ENCODE results near the gene GPD2. TPM values are rescaled to one million over a fixed set of nuclear protein-coding genes. Genes with fewer than 3 reads are reported as not detected.

The GPD2 gene
- total and polyA plus RNA-seq, 2 of the 8 experiments (the other 6 are each of a cell fraction or from before 2014, with no cell fraction given), result 8.4 to 43.1 TPM

DNA sequence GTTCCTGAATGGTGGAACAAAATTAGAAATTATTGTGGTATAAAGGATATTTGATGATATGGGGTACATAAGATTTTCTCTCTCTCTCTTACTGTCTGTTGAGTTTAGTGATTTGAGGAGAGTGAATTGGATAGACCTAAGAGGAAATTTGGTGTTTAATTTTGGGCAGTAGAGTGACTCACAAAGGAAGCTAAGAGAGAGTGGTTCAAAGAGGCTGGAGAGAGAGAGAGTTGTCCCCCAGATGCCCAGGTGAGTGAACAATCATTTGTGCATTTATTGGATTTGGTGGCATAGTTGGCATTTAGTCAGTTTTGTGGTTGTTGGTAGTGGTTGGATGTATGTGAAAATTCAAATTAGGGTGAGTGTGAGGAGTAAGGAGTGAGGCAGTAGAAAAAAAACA, 56.8 kb downstream of the GPD2 start:
- H3K4me2 ChIP-seq (ENCODE audit: insufficient read depth in 1 of 2, low read depth in 2 of 2, low read length in 2 of 2), result no peak overlapping the region
- no peak overlapping the region for H3K18ac ChIP-seq (ENCODE audit: extremely low read depth, low read length)
- H3K23ac ChIP-seq (ENCODE audit: insufficient read length), result no peak overlapping the region
- H2AFZ ChIP-seq (ENCODE audit: low read length), result no peak overlapping the region
- no peak overlapping the region for H2BK20ac ChIP-seq (ENCODE audit: low read length)
- H4K20me1 ChIP-seq (replicated peaks in 1 of 2; ENCODE audit: control insufficient read depth in 1 of 2, insufficient read depth in 2 of 2, low read length in 2 of 2), result no peaks in the 10 kb centered on the region
- no peak for DNase-seq (ENCODE audit: low read depth in 1 of 2, low spot score in 2 of 2)
- ChIA-PET POLR2A (ENCODE audit: partially characterized antibody) (no interaction called here), CTCF (ENCODE audit: partially characterized antibody) (interaction anchor here (0.7 kb wide), 1 partner anchor 86 kb away, joined by 3 read pairs; no protein-coding TSS in a partner anchor)
- H2BK12ac ChIP-seq (ENCODE audit: low read depth, low read length), result no peak overlapping the region
- H3K23me2 ChIP-seq (ENCODE audit: low read depth, low read length), result no peaks in the 10 kb centered on the region
- no peak overlapping the region for H4K91ac ChIP-seq (replicated peaks; ENCODE audit: insufficient read length, low read length)
- H3K4me3 ChIP-seq (ENCODE audit: extremely low read depth in 1 of 4, insufficient read depth in 2 of 4, low read depth in 3 of 4, low read length in 4 of 4), result no peak overlapping the region
- H3K79me1 ChIP-seq (ENCODE audit: low read depth, low read length), result no peaks in the 10 kb centered on the region
- no peak overlapping the region for H3K9ac ChIP-seq (replicated peaks in 1 of 4; ENCODE audit: extremely low read depth in 1 of 4, low read depth in 3 of 4, low read length in 3 of 4)
- no peak overlapping the region for H2BK5ac ChIP-seq (ENCODE audit: low read depth, low read length)
- H2BK120ac ChIP-seq (replicated peaks; ENCODE audit: low read depth, low read length), result no peak overlapping the region
- H3K4ac ChIP-seq (replicated peaks; ENCODE audit: insufficient read length, low read depth, low read length), result no peak overlapping the region
- H3K4me1 ChIP-seq (replicated peaks in 1 of 4; ENCODE audit: control insufficient read depth in 3 of 4, insufficient read depth in 4 of 4, low read length in 3 of 4), result peaks cover 0 to 2% (median 0%) of the 10 kb centered on the region in 4 experiments; a peak in 2 of 7 replicates
- H3K56ac ChIP-seq (replicated peaks; ENCODE audit: insufficient read length, low read depth, low read length), result no peak overlapping the region
- H4K8ac ChIP-seq (ENCODE audit: extremely low read depth, insufficient read depth, low read length), result no peak overlapping the region
- H3K14ac ChIP-seq (ENCODE audit: insufficient read length), result no peak overlapping the region
- no peak for FAIRE-seq
- no peak overlapping the region for H2BK15ac ChIP-seq (ENCODE audit: low read length)
- H3K9me3 ChIP-seq (ENCODE audit: insufficient read depth in 2 of 2, low read depth in 1 of 2, low read length in 1 of 2), result no peaks in the 10 kb centered on the region
- H3K79me2 ChIP-seq (ENCODE audit: control insufficient read depth in 1 of 2, insufficient read depth in 2 of 2, low read length in 2 of 2), result no peaks in the 10 kb centered on the region
- H3K27me3 ChIP-seq (replicated peaks in 1 of 4; ENCODE audit: control insufficient read depth in 3 of 4, extremely low read depth in 1 of 4, insufficient read depth in 3 of 4, low read length in 3 of 4), result peaks cover 0 to 1% (median 0%) of the 10 kb centered on the region in 4 experiments; a peak in 1 of 7 replicates
- no peaks in the 10 kb centered on the region for H3K36me3 ChIP-seq (ENCODE audit: control insufficient read depth in 2 of 4, insufficient read depth in 4 of 4, low read length in 3 of 4)
- no peak overlapping the region for H4K5ac ChIP-seq (ENCODE audit: insufficient read length, low read depth, low read length)
- TF ChIP-seq TAF7 (optimal IDR thresholded peaks at IDR 0.05; ENCODE audit: borderline replicate concordance, low read depth, low read length), result no peak
- no peak for TF ChIP-seq SUZ12 (IDR thresholded peaks at IDR 0.05; ENCODE audit: low read length)
- no peak for TF ChIP-seq RFX5 (IDR thresholded peaks at IDR 0.05; ENCODE audit: borderline replicate concordance, low read depth, low read length)
- TF ChIP-seq CEBPB (IDR thresholded peaks at IDR 0.05; ENCODE audit: low read depth, low read length), result no peak
- no peak overlapping the region for H2AK5ac ChIP-seq (ENCODE audit: low read depth, low read length)
- no peak overlapping the region for H3K27ac ChIP-seq (ENCODE audit: low read depth, low read length)

Measured in H1 (cell line).